Activated CD8-positive, alpha-beta memory T cell treated with anti-CD3 and anti-CD28 coated beads for 36 hours (primary cell): ENCODE measurements around the gene UNKL. TPM values are rescaled to one million over a fixed set of nuclear protein-coding genes. Genes with fewer than 3 reads are reported as not detected.

ENCODE experiments used
- CTCF ChIA-PET: fragments of 350-600 bp; sonication (Branson Sonifier 250); formaldehyde crosslinking; loops from one replicate; lab custom pipeline; 2021; ENCODE audit warnings: antibody characterized with exemption; lab: Charles Lee
- POLR2A ChIA-PET: fragments of 350-600 bp; sonication (Branson Sonifier 250); formaldehyde crosslinking; loops from one replicate; lab custom pipeline; 2021; ENCODE audit warnings: antibody characterized with exemption; lab: Charles Lee
- total RNA-seq, 2 experiments: library from RNA; stranded (reverse); gene quantifications; one replicate each; pipeline ENCODE4 v1.2.3, GENCODE V29; 2021

The UNKL gene
- total RNA-seq, 2 experiments from 2014 or later: 35.7 to 36.0 TPM

- POLR2A ChIA-PET: no interaction called here
- CTCF ChIA-PET: no interaction called here
These were observed 27.2 kb downstream of the UNKL start for GRCh38 chr16:1387331-1387730.

- POLR2A ChIA-PET: no interaction called here
- CTCF ChIA-PET: no interaction called here
These were observed 29.3 kb downstream of the UNKL start for GRCh38 chr16:1385232-1385631.

GRCh38 chr16:1383556-1383955 lies 30.9 kb downstream of the UNKL start:
- ChIA-PET CTCF (no interaction called here), POLR2A (no interaction called here)

- POLR2A ChIA-PET: interaction anchor here (0.6 kb wide), 1 partner anchor 39 kb away, joined by 13 read pairs; no protein-coding TSS in a partner anchor
These were observed 32.7 kb downstream of the UNKL start for GRCh38 chr16:1381612-1382406.

GRCh38 chr16:1380195-1380594 lies 34.3 kb downstream of the UNKL start:
- CTCF ChIA-PET: interaction anchor here (0.7 to 5.7 kb wide), 3 partner anchors 17 to 113 kb away, joined by 3 to 25 read pairs (median 5); partner anchors contain the start of gene TELO2
- POLR2A ChIA-PET: interaction anchor here (0.6 kb wide), 2 partner anchors 28 to 42 kb away, joined by 3 to 4 read pairs; no protein-coding TSS in a partner anchor

More at GRCh38 chr16:1381612-1382406, 32.7 kb downstream of the UNKL start:
- CTCF ChIA-PET: interaction anchor here (5.7 kb wide), 1 partner anchor 18 kb away, joined by 25 read pairs; no protein-coding TSS in a partner anchor

GRCh38 chr16:1379304-1380076 lies 35.0 kb downstream of the UNKL start:
- POLR2A ChIA-PET: interaction anchor here (0.6 to 1.0 kb wide), 4 partner anchors 13 to 326 kb away, joined by 3 to 4 read pairs (median 4); no protein-coding TSS in a partner anchor
- CTCF ChIA-PET: interaction anchor here (1.5 to 5.7 kb wide), 2 partner anchors 16 to 34 kb away, joined by 3 to 25 read pairs; no protein-coding TSS in a partner anchor

GRCh38 chr16:1378804-1379303 lies 35.6 kb downstream of the UNKL start:
- CTCF ChIA-PET: interaction anchor here (1.5 to 5.7 kb wide), 2 partner anchors 15 to 34 kb away, joined by 3 to 25 read pairs; no protein-coding TSS in a partner anchor
- POLR2A ChIA-PET: interaction anchor here (0.5 to 1.0 kb wide), 4 partner anchors 12 to 648 kb away, joined by 3 to 4 read pairs (median 4); partner anchors contain the start of gene NHERF2

GRCh38 chr16:1378087-1378803 lies 36.3 kb downstream of the UNKL start:
- CTCF ChIA-PET: interaction anchor here (0.6 to 5.7 kb wide), 2 partner anchors 15 to 304 kb away, joined by 3 to 25 read pairs; no protein-coding TSS in a partner anchor
- POLR2A ChIA-PET: interaction anchor here (0.5 to 1.0 kb wide), 2 partner anchors 12 to 649 kb away, joined by 3 read pairs; partner anchors contain the start of gene NHERF2

- POLR2A ChIA-PET: interaction anchor here (1.0 kb wide), 1 partner anchor 14 kb away, joined by 3 read pairs; no protein-coding TSS in a partner anchor
- CTCF ChIA-PET: interaction anchor here (5.7 kb wide), 1 partner anchor 14 kb away, joined by 25 read pairs; no protein-coding TSS in a partner anchor
These were observed 37.0 kb downstream of the UNKL start for GRCh38 chr16:1377406-1378010.

- ChIA-PET CTCF (no interaction called here), POLR2A (no interaction called here)
These were observed 38.6 kb downstream of the UNKL start for GRCh38 chr16:1375741-1376410.

GRCh38 chr16:1375298-1375640 lies 39.2 kb downstream of the UNKL start:
- ChIA-PET CTCF (interaction anchor here (0.9 kb wide), 1 partner anchor 11 kb away, joined by 4 read pairs; no protein-coding TSS in a partner anchor), POLR2A (no interaction called here)

- ChIA-PET POLR2A (no interaction called here), CTCF (interaction anchor here (0.9 kb wide), 1 partner anchor 11 kb away, joined by 4 read pairs; no protein-coding TSS in a partner anchor)
These were observed 39.8 kb downstream of the UNKL start for GRCh38 chr16:1374418-1375297.

GRCh38 chr16:1372292-1372950 lies 42.1 kb downstream of the UNKL start:
- ChIA-PET CTCF (interaction anchor here (0.7 kb wide), 1 partner anchor 48 kb away, joined by 3 read pairs; the partner anchor contains the start of gene UQCC4), POLR2A (no interaction called here)

- CTCF ChIA-PET: interaction anchor here (0.7 kb wide), 2 partner anchors 9 to 49 kb away, joined by 3 read pairs; partner anchors contain the start of gene UQCC4
- POLR2A ChIA-PET: no interaction called here
These were observed 43.2 kb downstream of the UNKL start for GRCh38 chr16:1371054-1371978.
